IMR-90 (cell line): Measurements from ENCODE around the gene PLCB4. TPM values are rescaled to one million over a fixed set of nuclear protein-coding genes. Genes with fewer than 3 reads are reported as not detected.

ENCODE experiments used
- ATAC-seq: fragments of 200-7000 bp; cut with Tn5 transposase; 2 replicates; pipeline ENCODE4 v1.9.1; 2020; ENCODE audit warnings: low read depth, mild to moderate bottlenecking, moderate library complexity
- BruUV-seq: library from RNA; stranded (reverse); fragments of 400-500 nt; replicated peaks from 2 replicates; lab custom pipeline; 2021; lab: Mats Ljungman, UMichigan
- CTCF ChIA-PET: fragments of 300-600 bp; formaldehyde crosslinking; extraction: SDS; loops from one replicate; lab custom pipeline; 2021; ENCODE audit warnings: antibody characterized with exemption; lab: Yijun Ruan, JAX
- POLR2A ChIA-PET: fragments of 300-600 bp; sonication (Branson Sonifier 250); formaldehyde crosslinking; loops from one replicate; lab custom pipeline; 2022; ENCODE audit warnings: antibody characterized with exemption; ENCODE audit not compliant: unreplicated experiment; lab: Charles Lee
- DNase-seq: peaks from one replicate; pipeline ENCODE4 v3.0.0; 2013
- H2AFZ ChIP-seq: replicated peaks from 2 replicates; pipeline ENCODE3; 2013; ENCODE audit warnings: low read length, mild to moderate bottlenecking; ENCODE audit not compliant: poor library complexity
- H2AK5ac ChIP-seq: 2 replicates; pipeline ENCODE4 v1.6.1; 2013; ENCODE audit warnings: low read depth, low read length, inconsistent platforms
- H2AK9ac ChIP-seq: replicated peaks from 2 replicates; pipeline ENCODE3; 2013; ENCODE audit warnings: mild to moderate bottlenecking, low read depth, low read length, moderate library complexity; ENCODE audit not compliant: poor library complexity
- H2BK120ac ChIP-seq: 2 replicates; pipeline ENCODE4 v1.6.1; 2013; ENCODE audit warnings: low read depth, low read length, inconsistent platforms
- H2BK15ac ChIP-seq: 3 replicates; pipeline ENCODE4 v1.6.1; 2013; ENCODE audit warnings: low read depth, low read length, inconsistent platforms
- H2BK20ac ChIP-seq: 2 replicates; pipeline ENCODE4 v1.6.1; 2013; ENCODE audit warnings: low read depth, mild to moderate bottlenecking, inconsistent platforms, low read length, moderate library complexity
- H2BK5ac ChIP-seq: 2 replicates; pipeline ENCODE4 v1.6.1; 2013; ENCODE audit warnings: mild to moderate bottlenecking, low read depth, low read length, inconsistent platforms; ENCODE audit not compliant: poor library complexity, severe bottlenecking
- H3K14ac ChIP-seq: replicated peaks from 2 replicates; pipeline ENCODE4 v1.6.1; 2013; ENCODE audit warnings: low read depth, low read length, inconsistent platforms
- H3K18ac ChIP-seq: 2 replicates; pipeline ENCODE4 v1.6.1; 2013; ENCODE audit warnings: low read depth, low read length, control low read depth
- H3K23ac ChIP-seq: 2 replicates; pipeline ENCODE4 v1.6.1; 2013; ENCODE audit warnings: low read depth, low read length, inconsistent platforms
- H3K27ac ChIP-seq: 2 replicates; pipeline ENCODE4 v1.5.1; 2013; ENCODE audit warnings: mild to moderate bottlenecking, control low read depth, low read length; ENCODE audit not compliant: insufficient read depth
- H3K27me3 ChIP-seq: 2 replicates; pipeline ENCODE4 v1.6.1; 2013; ENCODE audit warnings: low read length; ENCODE audit not compliant: control insufficient read depth, insufficient read depth
- H3K36me3 ChIP-seq: 2 replicates; pipeline ENCODE4 v1.6.1; 2013; ENCODE audit warnings: low read length, mixed read lengths; ENCODE audit not compliant: control insufficient read depth, insufficient read depth
- H3K4ac ChIP-seq: 2 replicates; pipeline ENCODE4 v1.6.1; 2013; ENCODE audit warnings: low read depth, low read length, inconsistent platforms
- H3K4me1 ChIP-seq: 2 replicates; pipeline ENCODE4 v1.6.1; 2013; ENCODE audit warnings: low read length, mixed read lengths; ENCODE audit not compliant: control insufficient read depth, insufficient read depth
- H3K4me2 ChIP-seq: 2 replicates; pipeline ENCODE4 v1.6.1; 2013; ENCODE audit warnings: low read depth, mild to moderate bottlenecking, control low read depth, low read length, moderate library complexity
- H3K4me3 ChIP-seq: 2 replicates; pipeline ENCODE4 v1.5.1; 2013; ENCODE audit warnings: low read depth, mild to moderate bottlenecking, control low read depth, low read length, moderate library complexity; ENCODE audit not compliant: insufficient read depth
- H3K56ac ChIP-seq: 2 replicates; pipeline ENCODE4 v1.6.1; 2013; ENCODE audit warnings: low read length, inconsistent platforms; ENCODE audit not compliant: insufficient read depth; ENCODE audit errors: extremely low read depth
- H3K79me1 ChIP-seq, 2 experiments: 2 replicates each; pipeline ENCODE4 v1.6.1; 2013; ENCODE audit warnings: low read length in 2 of 2, inconsistent platforms in 1 of 2, low read depth in 1 of 2
- H3K9ac ChIP-seq: 2 replicates; pipeline ENCODE4 v1.6.1; 2013; ENCODE audit warnings: low read depth, low read length, control low read depth
- H3K9me1 ChIP-seq: 2 replicates; pipeline ENCODE4 v1.6.1; 2013; ENCODE audit warnings: low read length, inconsistent platforms; ENCODE audit not compliant: insufficient read depth
- H3K9me3 ChIP-seq: 2 replicates; pipeline ENCODE4 v1.6.1; 2013; ENCODE audit warnings: low read length; ENCODE audit not compliant: control insufficient read depth, insufficient read depth
- H4K20me1 ChIP-seq: 2 replicates; pipeline ENCODE4 v1.6.1; 2013; ENCODE audit warnings: low read length, inconsistent platforms; ENCODE audit not compliant: insufficient read depth
- H4K5ac ChIP-seq: 2 replicates; pipeline ENCODE4 v1.6.1; 2013; ENCODE audit warnings: mild to moderate bottlenecking, low read depth, low read length, control low read depth
- H4K8ac ChIP-seq, 2 experiments: 2 replicates each; pipeline ENCODE4 v1.6.1; 2013; ENCODE audit warnings: low read depth in 2 of 2, low read length in 2 of 2, control low read depth in 1 of 2, inconsistent platforms in 1 of 2
- H4K91ac ChIP-seq: 2 replicates; pipeline ENCODE4 v1.6.1; 2013; ENCODE audit warnings: low read depth, low read length, inconsistent platforms; ENCODE audit not compliant: insufficient read depth
- CEBPB ChIP-seq: IDR thresholded peaks from 2 replicates; pipeline ENCODE4 v1.6.1; 2012; ENCODE audit warnings: low read depth, low read length, improper control_type of control experiment
- RAD21 ChIP-seq: IDR thresholded peaks from 2 replicates; pipeline ENCODE4 v1.6.1; 2012; ENCODE audit warnings: low read length, improper control_type of control experiment
- WGBS, 2 experiments: methylation state at CpG; one replicate each; pipeline versions ENCODE4 v1.1.5 to v1.1.7; 2013; ENCODE audit warnings: missing lambda C conversion rate in 2 of 2; ENCODE audit not compliant: insufficient read length in 1 of 2; ENCODE audit errors: extremely low coverage in 2 of 2; 5-methylcytosine and 5-hydroxymethylcytosine counted together
- dilution Hi-C: fragments of 300-500 bp; cut with HindIII; formaldehyde crosslinking; loops from one replicate; pipeline ENCODE4 v1.14.3; 2018; ENCODE audit warnings: low sequenced_read_pairs; ENCODE audit not compliant: unreplicated experiment
- in situ Hi-C: fragments of 300-500 bp; cut with MboI; formaldehyde crosslinking; loops from 3 replicates; pipeline ENCODE4 v1.14.3; 2019; ENCODE audit warnings: low sequenced_read_pairs, inconsistent platforms, mixed read lengths
- intact Hi-C: fragments of 100-400 bp; cut with micrococcal nuclease; formaldehyde crosslinking; loops from 2 replicates; pipeline ENCODE4 v1.10.0; 2022
- polyA plus RNA-seq, 3 experiments: library from polyadenylated mRNA; depleted of rRNA; stranded (reverse); fragments of >200 nt; gene quantifications; 2 replicates each; pipeline ENCODE4 v1.2.3, GENCODE V29; 2012; ENCODE audit warnings: low replicate concordance in 1 of 3
- total RNA-seq: library from RNA; depleted of rRNA; stranded (reverse); fragments of >200 nt; gene quantifications from 2 replicates; pipeline ENCODE4 v1.2.3, GENCODE V29; 2012

The PLCB4 gene
- total and polyA plus RNA-seq, 2 of the 4 experiments (the other 2 are of a cell fraction), result 12.5 to 24.0 TPM

- H3K4me2 ChIP-seq, result peak overlapping the region; percentile 79; the same call in 1 of the 2 replicates
- BruUV-seq, result no TSS peak
- CTCF ChIA-PET, result interaction anchor here (1.2 kb wide), 1 partner anchor 18 kb away, joined by 5 read pairs; no protein-coding TSS in a partner anchor
Measured at GRCh38 chr20:9375221-9375681, 306.4 kb downstream of the PLCB4 start.

More at GRCh38 chr20:9375221-9375681, 306.4 kb downstream of the PLCB4 start:
- dilution Hi-C loops, result no loop called here
- Histone ChIP-seq H3K4me3 (no peak overlapping the region), H2BK5ac (peak overlapping the region; percentile 99), H2AFZ (no peak overlapping the region), H3K18ac (peak overlapping the region; percentile 100), H3K56ac (peak overlapping the region; percentile 85; the same call in 1 of the 2 replicates), H3K4ac (peak overlapping the region; percentile 89), H3K27me3 (no peaks in the 10 kb centered on the region), H3K14ac (peak overlapping the region; percentile 88), H3K9me3 (no peaks in the 10 kb centered on the region), H3K9ac (peak overlapping the region; percentile 42; the same call in 1 of the 2 replicates), H3K23ac (peak overlapping the region; percentile 79), H3K79me1 (peaks cover 2 to 12% of the 10 kb centered on the region in 2 experiments; a peak in 2 of 4 replicates), H3K27ac (peak overlapping the region; percentile 92), H3K36me3 (peaks cover 5% of the 10 kb centered on the region), H4K91ac (peak overlapping the region; percentile 95), H2AK9ac (no peak overlapping the region), H4K5ac (peak overlapping the region; percentile 98), H3K9me1 (peaks cover 8% of the 10 kb centered on the region), H2BK120ac (peak overlapping the region; percentile 97), H2BK20ac (peak overlapping the region; percentile 96), H4K8ac (peak overlapping the region; percentile 57 to 84; a peak in 3 of 4 replicates), H3K4me1 (peaks cover 20% of the 10 kb centered on the region), H2AK5ac (no peak overlapping the region; the same call in 1 of the 2 replicates), H2BK15ac (peak overlapping the region; percentile 43; the same call in 2 of the 3 replicates), H4K20me1 (no peaks in the 10 kb centered on the region)
- in situ Hi-C loops, result no loop called here
- POLR2A ChIA-PET, result no interaction called here
- ATAC-seq (peak; percentile 64), DNase-seq (peak; percentile 71)
- WGBS, 2 experiments, result no CpG with 5 or more reads among the region's 1 CpG
- intact Hi-C loops, result no loop called here
- TF ChIP-seq RAD21 (no peak), CEBPB (peak; percentile 80)
